GM21737 (cell line): ENCODE measurements around the gene FBXO8.

ENCODE experiments used
- ATAC-seq: cut with Tn5 transposase; IDR thresholded peaks from one replicate; pipeline ENCODE4 v1.9.1; 2021; ENCODE audit warnings: mild to moderate bottlenecking, moderate library complexity; ENCODE audit not compliant: unreplicated experiment

The FBXO8 gene

DNA sequence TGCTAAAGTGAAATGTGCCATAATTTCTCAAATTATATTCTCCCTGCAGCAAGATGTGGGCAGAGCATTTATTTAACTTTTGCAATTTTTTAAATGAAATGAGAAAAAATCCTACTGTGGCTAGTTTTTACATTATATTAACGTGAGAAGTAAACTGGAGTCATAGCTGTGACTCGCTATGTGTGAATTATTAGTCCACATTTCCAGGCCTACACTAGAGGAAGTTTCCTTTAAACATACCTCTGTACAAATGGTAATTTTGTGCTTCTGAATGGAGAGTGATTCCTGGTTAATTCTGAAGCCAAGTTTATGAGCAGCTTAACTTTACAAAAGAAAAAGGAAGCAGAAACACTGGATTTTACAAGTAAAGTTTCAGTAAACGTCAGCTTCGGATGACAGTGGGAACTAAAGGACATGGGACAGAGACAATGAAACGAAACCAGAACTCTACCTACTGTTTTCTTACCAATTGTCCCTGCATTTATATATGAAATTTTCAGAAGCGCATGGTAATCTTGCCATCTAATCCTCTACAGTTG is 72.4 kb downstream of the FBXO8 start:
- ATAC-seq: no peak

DNA sequence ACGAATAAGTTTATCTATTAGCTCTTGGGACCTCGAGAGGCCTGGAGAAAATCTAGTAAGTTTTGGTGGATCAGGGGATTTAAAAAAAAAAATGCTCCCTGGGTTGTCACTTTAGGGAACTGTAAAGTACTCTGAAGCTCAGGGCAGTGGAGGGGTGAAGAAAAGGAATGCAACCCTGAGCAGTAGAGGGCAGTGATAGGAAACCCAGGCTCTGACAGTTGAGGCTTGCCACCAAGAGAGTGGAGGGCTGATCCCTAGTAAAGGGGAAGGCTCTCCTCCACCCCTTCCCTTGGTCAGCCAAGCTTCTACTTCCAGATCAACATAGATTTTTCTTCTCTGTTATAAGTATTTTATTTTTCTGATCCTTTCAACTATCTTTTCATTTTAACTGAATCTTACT is 73.1 kb downstream of the FBXO8 start:
- ATAC-seq: no peak

GRCh38 chr4:174209341-174209740 is 74.1 kb downstream of the FBXO8 start:
- ATAC-seq: no peak

GRCh38 chr4:174207367-174207766 is 76.1 kb downstream of the FBXO8 start:
- ATAC-seq: no peak

DNA sequence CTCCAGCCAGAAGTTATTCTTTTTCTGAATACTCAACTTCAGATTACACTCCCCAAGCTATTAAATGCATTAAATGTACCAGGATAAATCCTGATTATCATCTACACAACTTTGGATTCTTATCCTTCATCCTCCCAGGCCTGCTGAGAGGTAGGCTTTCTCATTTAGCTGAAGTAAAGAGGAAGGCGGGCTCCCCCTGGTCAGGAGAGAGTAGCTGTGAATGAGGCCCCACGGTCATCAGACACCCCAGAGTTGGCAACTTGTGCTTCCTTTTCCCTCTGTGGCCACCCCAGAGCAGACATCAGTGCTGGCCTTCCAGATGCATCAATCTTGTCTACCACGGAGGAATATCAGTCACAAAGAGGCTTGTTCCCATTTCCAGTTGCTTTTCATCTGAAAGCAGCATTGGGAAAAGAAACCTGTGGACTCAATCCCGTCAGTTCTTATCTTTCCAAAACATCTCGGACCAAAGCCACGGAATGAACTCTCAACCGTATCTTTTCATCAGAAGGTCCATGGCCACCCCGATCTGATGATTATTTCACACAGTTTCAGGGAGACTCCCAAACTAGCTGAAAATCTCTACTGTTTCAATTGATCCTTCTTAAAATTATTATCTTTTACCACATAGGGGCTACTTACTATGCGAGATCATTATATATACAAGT is 79.2 kb downstream of the FBXO8 start:
- ATAC-seq: no peak

DNA sequence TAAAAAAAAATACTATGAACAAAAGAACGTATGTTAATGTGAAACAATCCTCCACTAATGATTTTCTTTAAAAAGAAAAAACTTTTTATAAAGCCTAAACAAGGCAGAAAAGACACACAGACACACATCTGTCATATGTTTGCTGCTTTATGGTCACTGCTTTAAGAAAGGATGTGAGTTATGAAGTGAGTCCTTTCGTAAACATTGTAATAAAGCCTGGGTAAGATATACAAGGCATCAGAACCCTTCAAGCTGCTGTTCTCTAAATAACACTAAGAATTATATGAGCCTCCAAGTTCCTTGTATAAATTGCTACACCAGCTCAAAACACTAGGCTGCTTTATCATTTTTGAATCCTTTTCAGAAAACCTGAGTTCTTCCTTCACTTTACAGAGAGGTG is 81.6 kb downstream of the FBXO8 start:
- no peak for ATAC-seq

DNA sequence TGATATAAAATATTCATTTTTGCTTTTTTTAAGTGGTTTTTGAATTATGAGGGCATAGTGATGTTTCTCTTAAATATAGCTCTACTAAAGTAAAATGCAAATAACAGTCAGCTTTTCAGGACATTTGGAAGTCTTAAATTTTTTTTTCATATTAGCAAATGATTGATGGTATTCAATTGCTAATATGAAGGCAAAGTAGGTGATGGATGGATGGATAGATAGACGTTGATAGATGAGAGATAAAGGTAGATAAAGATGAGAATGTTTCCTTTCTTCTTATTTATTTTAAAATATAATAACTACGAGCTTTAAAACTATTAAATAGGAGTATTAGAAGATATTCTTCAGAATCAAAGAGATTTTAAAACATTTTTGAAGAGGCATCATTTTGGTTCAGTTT is 83.7 kb downstream of the FBXO8 start:
- no peak for ATAC-seq

DNA sequence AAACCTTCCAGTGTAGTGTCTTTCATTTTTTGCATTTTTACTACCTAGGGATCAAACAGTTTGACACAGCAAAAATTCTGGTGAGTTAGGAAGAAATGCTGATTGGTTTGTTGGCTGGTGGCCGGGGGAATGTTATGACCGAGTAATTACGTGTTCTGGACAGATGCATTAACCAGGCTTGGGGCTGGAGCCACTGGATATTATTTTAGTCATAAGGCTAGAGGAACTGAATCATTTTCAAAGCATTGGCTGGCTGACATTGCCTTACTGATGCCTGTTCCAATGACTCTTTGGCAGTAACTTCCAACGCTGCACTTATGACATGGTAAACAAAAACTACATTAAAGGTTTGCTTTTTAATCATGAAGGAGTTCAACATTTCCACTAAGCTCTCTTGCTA is 84.6 kb downstream of the FBXO8 start:
- ATAC-seq: no peak

DNA sequence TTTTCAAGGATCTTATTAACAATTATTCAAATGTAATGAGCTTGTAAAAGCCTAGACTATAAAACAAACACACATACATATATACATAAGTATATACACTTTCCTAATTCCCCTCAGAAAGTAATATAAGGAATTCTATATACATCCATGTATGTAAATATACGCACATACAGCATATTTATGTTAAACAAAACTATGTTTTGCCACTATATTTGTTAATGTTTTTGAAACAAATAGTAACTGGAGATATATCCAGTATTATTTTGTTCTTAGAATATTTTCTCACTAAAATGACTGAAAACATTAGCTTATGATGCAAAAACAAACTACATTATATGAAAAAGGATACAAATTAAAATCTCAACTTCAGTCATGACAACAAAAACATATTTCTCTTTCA is 85.1 kb downstream of the FBXO8 start:
- no peak for ATAC-seq

- ATAC-seq: no peak
Observed at GRCh38 chr4:174193438-174194374, 89.8 kb downstream of the FBXO8 start.

GRCh38 chr4:174192943-174193342 is 90.5 kb downstream of the FBXO8 start:
- no peak for ATAC-seq

GRCh38 chr4:174190832-174191500 is 92.5 kb downstream of the FBXO8 start:
- no peak for ATAC-seq

DNA sequence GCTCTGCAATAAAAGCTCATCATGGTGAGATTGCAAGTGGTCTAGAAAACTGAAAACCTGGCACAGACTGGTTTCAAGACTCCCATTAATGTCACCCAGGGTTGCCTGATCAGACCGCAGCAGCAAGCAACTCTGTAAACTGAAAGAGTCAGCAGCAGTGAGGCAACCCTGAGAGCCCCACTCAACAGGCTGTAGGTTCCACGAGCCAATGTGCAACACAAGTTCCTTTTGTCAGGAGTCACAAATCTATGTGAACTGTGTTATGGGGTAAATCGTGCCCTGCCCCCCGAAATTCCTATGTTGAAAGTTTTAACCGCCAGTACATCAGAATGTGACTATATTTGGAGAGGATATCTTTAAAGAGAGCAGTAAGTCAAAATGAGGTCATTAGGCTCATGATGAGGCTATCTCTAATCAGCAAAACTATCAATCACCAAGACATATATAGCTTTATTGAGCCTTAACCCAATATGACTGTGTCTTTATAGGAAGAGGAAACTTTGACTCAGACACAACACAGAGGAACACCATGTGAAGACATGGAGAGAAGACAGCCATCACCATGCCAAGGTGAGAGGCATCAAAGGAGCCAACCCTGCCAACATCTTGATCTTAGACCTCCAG is 94.0 kb downstream of the FBXO8 start:
- no peak for ATAC-seq
